GM12878 (cell line): ENCODE data around the gene BCKDK. TPM values are rescaled to one million over a fixed set of nuclear protein-coding genes. Genes with fewer than 3 reads are reported as not detected.

ENCODE experiments used
- ATAC-seq: fragments of 200-7000 bp; cut with Tn5 transposase; 3 replicates; pipeline ENCODE4 v1.9.1; 2020; ENCODE audit warnings: mild to moderate bottlenecking, moderate library complexity
- BruUV-seq: library from RNA; stranded (reverse); fragments of 400-500 nt; replicated peaks from 2 replicates; lab custom pipeline; 2021; lab: Mats Ljungman, UMichigan
- CTCF ChIA-PET: fragments of 300-600 bp; sonication (Branson Sonifier 250); formaldehyde crosslinking; extraction: SDS; loops from one replicate; lab custom pipeline; 2021; ENCODE audit warnings: inconsistent platforms; lab: Yijun Ruan, JAX
- POLR2A ChIA-PET: fragments of 350-600 bp; formaldehyde crosslinking; extraction: SDS; loops from one replicate; lab custom pipeline; 2021; ENCODE audit warnings: inconsistent platforms; lab: Charles Lee
- RAD21 ChIA-PET: fragments of 300-600 bp; sonication (Branson Sonifier 250); formaldehyde crosslinking; loops from one replicate; lab custom pipeline; 2023; ENCODE audit warnings: antibody characterized with exemption; ENCODE audit not compliant: unreplicated experiment; lab: Charles Lee
- SMC1A ChIA-PET: fragments of 300-600 bp; sonication (Branson Sonifier 250); formaldehyde crosslinking; loops from one replicate; lab custom pipeline; 2023; ENCODE audit not compliant: unreplicated experiment, uncharacterized antibody; lab: Charles Lee
- DNase-seq: peaks from one replicate; pipeline ENCODE4 v3.0.0-alpha.2; 2011; ENCODE audit warnings: low read depth, low spot score
- FAIRE-seq: peaks from 3 replicates; lab custom pipeline; 2011; peaks lifted over from hg19 to GRCh38; lab: Jason Lieb, UNC
- H2AFZ ChIP-seq: 2 replicates; pipeline ENCODE4 v1.6.0; 2011; ENCODE audit warnings: low read depth, low read length, control low read depth; ENCODE audit not compliant: control insufficient read depth
- H3K27ac ChIP-seq: 2 replicates; pipeline ENCODE4 v1.5.1; 2011; ENCODE audit warnings: control low read depth; ENCODE audit not compliant: control insufficient read depth, insufficient read depth
- H3K27me3 ChIP-seq, 2 experiments: replicated peaks in 1 of 2; 2 replicates each; pipeline versions ENCODE4 v1.6.0 to v1.6.1; 2011; ENCODE audit warnings: low read length in 1 of 2; ENCODE audit not compliant: control insufficient read depth in 2 of 2, insufficient read depth in 2 of 2
- H3K36me3 ChIP-seq, 2 experiments: 2 replicates each; pipeline ENCODE4 v1.5.1; 2011; ENCODE audit warnings: low read length in 1 of 2; ENCODE audit not compliant: control insufficient read depth in 2 of 2, insufficient read depth in 2 of 2
- H3K4me1 ChIP-seq: 2 replicates; pipeline ENCODE4 v1.6.1; 2011; ENCODE audit warnings: mild to moderate bottlenecking, low read length, moderate library complexity, mixed read lengths; ENCODE audit not compliant: control insufficient read depth, insufficient read depth
- H3K4me2 ChIP-seq: 2 replicates; pipeline ENCODE4 v1.6.0; 2011; ENCODE audit warnings: control low read depth; ENCODE audit not compliant: control insufficient read depth, insufficient read depth
- H3K4me3 ChIP-seq: fragments of 200-600 bp; sonication (generic); 2 replicates; pipeline ENCODE4 v1.5.1; 2016
- H3K79me2 ChIP-seq: 2 replicates; pipeline ENCODE4 v1.6.0; 2011; ENCODE audit warnings: low read length; ENCODE audit not compliant: control insufficient read depth, insufficient read depth
- H3K9ac ChIP-seq: 2 replicates; pipeline ENCODE4 v1.8.0; 2011; ENCODE audit warnings: low read length, control low read depth, mixed read lengths; ENCODE audit not compliant: control insufficient read depth, insufficient read depth
- H3K9me3 ChIP-seq: replicated peaks from 3 replicates; pipeline ENCODE4 v1.5.1; 2011; ENCODE audit warnings: mild to moderate bottlenecking, low read length; ENCODE audit not compliant: control insufficient read depth, insufficient read depth
- H4K20me1 ChIP-seq: 2 replicates; pipeline ENCODE4 v1.6.0; 2011; ENCODE audit not compliant: control insufficient read depth, insufficient read depth
- SKIL ChIP-seq: fragments of 450-650 bp; IDR thresholded peaks from 2 replicates; pipeline ENCODE4 v1.6.1; 2017; ENCODE audit warnings: mild to moderate bottlenecking, low read depth, inconsistent platforms; ENCODE audit not compliant: poor library complexity, severe bottlenecking
- WGBS: methylation state at CpG from one replicate; pipeline ENCODE4 v1.1.6; 2016; ENCODE audit warnings: low lambda C conversion rate; ENCODE audit not compliant: insufficient replicate concordance, insufficient coverage; ENCODE audit errors: missing lambda C conversion rate; 5-methylcytosine and 5-hydroxymethylcytosine counted together
- in situ Hi-C: fragments of 300-500 bp; cut with MboI; formaldehyde crosslinking; loops from 9 replicates; pipeline ENCODE4 v1.14.3; 2018; ENCODE audit warnings: mixed read lengths
- intact Hi-C: fragments of 100-400 bp; cut with micrococcal nuclease; formaldehyde crosslinking; loops from one replicate; pipeline ENCODE4 v1.14.2; 2022; ENCODE audit not compliant: unreplicated experiment
- polyA plus RNA-seq, 11 experiments: library from polyadenylated mRNA; depleted of rRNA in 4 of 11; unstranded in 6 of 11; stranded (reverse) in 5 of 11; fragments of >200 nt; fragmentation: Nextera tagmentation in 4 of 11; fragmentation: Illumina TruSeq in 1 of 11; extraction: Ambion mirVana in 4 of 11; extraction: Trizol in 1 of 11; gene quantifications; 1 replicate in 1 of 11; 2 replicates in 10 of 11; pipeline versions ENCODE4 v1.2.1 to v1.2.3, GENCODE V29; 2011 to 2016; ENCODE audit warnings: inconsistent platforms in 2 of 11, missing spikeins in 2 of 11, low read depth in 1 of 11
- total RNA-seq, 4 experiments: library from RNA; depleted of rRNA in 3 of 4; stranded (reverse); fragments of >200 nt in 3 of 4; fragmentation: Illumina TruSeq in 1 of 4; extraction: Trizol in 1 of 4; gene quantifications; 2 replicates each; pipeline versions ENCODE4 v1.2.1 to v1.2.3, GENCODE V29; 2013 to 2021

BCKDK gene
- total and polyA plus RNA-seq, 10 of the 15 experiments (the other 5 are each of a cell fraction or from before 2014, with no cell fraction given) = 0.68 to 56.6 (median 32.8) TPM

GRCh38 chr16:31118223-31119155, 10.3 kb downstream of the BCKDK start:
- TF ChIP-seq SKIL = no peak
- TF ChIP-seq, all 136 proteins: peak for 0
- FAIRE-seq (no peak), ATAC-seq (no peak), DNase-seq (no peak)
- ChIA-PET SMC1A (interaction anchor here (1.0 to 2.4 kb wide), 4 partner anchors 17 to 264 kb away, joined by 3 to 7 read pairs (median 4); partner anchors contain the start of genes ZNF646 and ZNF668), POLR2A (interaction anchor here (0.6 to 1.7 kb wide), 12 partner anchors 10 to 341 kb away, joined by 3 to 24 read pairs (median 4); partner anchors contain the start of genes BCKDK, FUS, PYCARD and ZNF646), RAD21 (interaction anchor here (0.7 to 5.2 kb wide), 8 partner anchors 11 to 594 kb away, joined by 3 to 48 read pairs (median 4); partner anchors contain the start of genes BCKDK, ZNF646 and ZNF668), CTCF (interaction anchor here (0.6 to 1.6 kb wide), 3 partner anchors 24 to 265 kb away, joined by 3 to 15 read pairs (median 9); no protein-coding TSS in a partner anchor)
- WGBS = 52% methylated on average over 9 of the region's 9 CpGs
- in situ Hi-C loops = loop anchor here (10.0 kb wide), 1 partner anchor 756 kb away; the partner anchor contains the start of gene ZNF267
- peaks cover 3 to 9% of the 10 kb centered on the region in 2 experiments; a peak in 3 of 4 replicates for H3K36me3 ChIP-seq
- peak overlapping the region; percentile 11 for H3K4me2 ChIP-seq
- intact Hi-C loops = loop anchor here (10.0 kb wide), 1 partner anchor 756 kb away; the partner anchor contains the start of gene ZNF267
- H3K9me3 ChIP-seq = no peaks in the 10 kb centered on the region
- H3K9ac ChIP-seq = peak overlapping the region; percentile 46
- H4K20me1 ChIP-seq = no peaks in the 10 kb centered on the region
- peak overlapping the region; percentile 84 for H3K4me3 ChIP-seq
- no TSS peak for BruUV-seq
- no peak overlapping the region for H2AFZ ChIP-seq
- H3K27me3 ChIP-seq = no peaks in the 10 kb centered on the region
- H3K27ac ChIP-seq = peak overlapping the region; percentile 36; the same call in 1 of the 2 replicates
- peaks cover 8% of the 10 kb centered on the region for H3K4me1 ChIP-seq
- peaks cover 11% of the 10 kb centered on the region for H3K79me2 ChIP-seq
